ENCODE results near the gene DNAJC15. TPM values are rescaled to one million over a fixed set of nuclear protein-coding genes. Genes with fewer than 3 reads are reported as not detected.
"Not testable (repeated sequence)": the region's sequence is repeated elsewhere in the genome, so short reads cannot be mapped to it uniquely, and the experiment has no call there.

Gene DNAJC15
- total RNA-seq, 2 donors from 2014 or later = 29.7 to 46.9 TPM

- Mint-ChIP-seq H3K4me3 (no peak overlapping the region), H3K36me3 (ENCODE audit: low read depth) (peaks cover 16% of the 10 kb centered on the region), H3K4me1 (peaks cover 59% of the 10 kb centered on the region), H3K9me3 (peaks cover 2% of the 10 kb centered on the region), H3K27me3 (ENCODE audit: insufficient read depth) (no peaks in the 10 kb centered on the region), H3K27ac (peak overlapping the region; percentile 93)
- H3K27ac ChIP-seq (ENCODE audit: low read depth, low read length) = peak overlapping the region; percentile 30
- peaks cover under 1% of the 10 kb centered on the region for H3K9me3 ChIP-seq (ENCODE audit: control insufficient read depth, low read length)
- WGBS, 2 experiments (ENCODE audit: insufficient coverage in 1 of 2, insufficient read length in 1 of 2) = 47% methylated on average over 1 of the region's 1 CpG; no CpG with 5 or more reads in 1 of the 2 experiments
- TF ChIP-seq CTCF (conservative IDR thresholded peaks at IDR 0.05) = no peak
- H3K4me3 ChIP-seq (ENCODE audit: low read length) = peak overlapping the region; percentile 100
- H3K36me3 ChIP-seq (ENCODE audit: control insufficient read depth, insufficient read depth, low read length) = peaks cover 40% of the 10 kb centered on the region
- H3K27me3 ChIP-seq (ENCODE audit: control insufficient read depth, insufficient read depth, low read length, poor library complexity, severe bottlenecking) = no peaks in the 10 kb centered on the region
- H3K4me1 ChIP-seq (ENCODE audit: control insufficient read depth, insufficient read depth, low read length) = no peaks in the 10 kb centered on the region
- DNase-seq = peak; percentile 65
- peak overlapping the region; percentile 100 for H3K9ac ChIP-seq (ENCODE audit: extremely low read depth, low read length, poor library complexity, severe bottlenecking)
These were observed 34.9 kb downstream of the DNAJC15 start for GRCh38 chr13:43058318-43058674.

GRCh38 chr13:43058831-43059230, 35.4 kb downstream of the DNAJC15 start:
- H3K27me3 ChIP-seq (ENCODE audit: control insufficient read depth, insufficient read depth, low read length, poor library complexity, severe bottlenecking) = no peaks in the 10 kb centered on the region
- Mint-ChIP-seq H3K4me3 (no peak overlapping the region), H3K9me3 (peaks cover 2% of the 10 kb centered on the region), H3K27ac (peak overlapping the region; percentile 93), H3K4me1 (peaks cover 61% of the 10 kb centered on the region), H3K27me3 (ENCODE audit: insufficient read depth) (no peaks in the 10 kb centered on the region), H3K36me3 (ENCODE audit: low read depth) (peaks cover 18% of the 10 kb centered on the region)
- H3K9ac ChIP-seq (ENCODE audit: extremely low read depth, low read length, poor library complexity, severe bottlenecking) = peak overlapping the region; percentile 100
- DNase-seq = no peak
- WGBS, 2 experiments (ENCODE audit: insufficient coverage in 1 of 2, insufficient read length in 1 of 2) = 71 to 86% methylated on average over 1 to 6 of the region's 6 CpGs
- H3K36me3 ChIP-seq (ENCODE audit: control insufficient read depth, insufficient read depth, low read length) = peaks cover 45% of the 10 kb centered on the region
- H3K4me1 ChIP-seq (ENCODE audit: control insufficient read depth, insufficient read depth, low read length) = peaks cover 1% of the 10 kb centered on the region
- H3K27ac ChIP-seq (ENCODE audit: low read depth, low read length) = no peak overlapping the region
- peak overlapping the region; percentile 100 for H3K4me3 ChIP-seq (ENCODE audit: low read length)
- H3K9me3 ChIP-seq (ENCODE audit: control insufficient read depth, low read length) = no peaks in the 10 kb centered on the region
- no peak for TF ChIP-seq CTCF (conservative IDR thresholded peaks at IDR 0.05)

GRCh38 chr13:43059779-43060178, 36.4 kb downstream of the DNAJC15 start:
- H3K27me3 ChIP-seq (ENCODE audit: control insufficient read depth, insufficient read depth, low read length, poor library complexity, severe bottlenecking); H3K4me1 ChIP-seq (ENCODE audit: control insufficient read depth, insufficient read depth, low read length); H3K27me3 Mint-ChIP-seq (ENCODE audit: insufficient read depth); H3K9me3 ChIP-seq (ENCODE audit: control insufficient read depth, low read length); DNase-seq; H3K27ac ChIP-seq (ENCODE audit: low read depth, low read length); H3K9me3 Mint-ChIP-seq: not testable (repeated sequence)
- Mint-ChIP-seq H3K4me1 (peaks cover 68% of the 10 kb centered on the region), H3K27ac (peak overlapping the region; percentile 88), H3K36me3 (ENCODE audit: low read depth) (peaks cover 23% of the 10 kb centered on the region), H3K4me3 (peak overlapping the region; percentile 24)
- Histone ChIP-seq H3K36me3 (ENCODE audit: control insufficient read depth, insufficient read depth, low read length) (peaks cover 55% of the 10 kb centered on the region), H3K9ac (ENCODE audit: extremely low read depth, low read length, poor library complexity, severe bottlenecking) (peak overlapping the region; percentile 100), H3K4me3 (ENCODE audit: low read length) (peak overlapping the region; percentile 100)
- WGBS, 2 experiments (ENCODE audit: insufficient coverage in 1 of 2, insufficient read length in 1 of 2) = 91 to 93% methylated on average over 5 to 7 of the region's 7 CpGs

- H3K4me1 Mint-ChIP-seq = peaks cover 68% of the 10 kb centered on the region
- H3K27ac Mint-ChIP-seq = peak overlapping the region; percentile 88
- not testable (repeated sequence) for H3K9me3 Mint-ChIP-seq
These were observed 37.4 kb downstream of the DNAJC15 start for GRCh38 chr13:43060806-43061205.

More at GRCh38 chr13:43060806-43061205, 37.4 kb downstream of the DNAJC15 start:
- peak; percentile 63 for DNase-seq
- WGBS, 2 experiments (ENCODE audit: insufficient coverage in 1 of 2, insufficient read length in 1 of 2) = 56 to 85% methylated on average over 3 to 4 of the region's 4 CpGs
- H3K27me3 Mint-ChIP-seq (ENCODE audit: insufficient read depth); H3K9me3 ChIP-seq (ENCODE audit: control insufficient read depth, low read length); H3K27me3 ChIP-seq (ENCODE audit: control insufficient read depth, insufficient read depth, low read length, poor library complexity, severe bottlenecking); H3K27ac ChIP-seq (ENCODE audit: low read depth, low read length); H3K4me1 ChIP-seq (ENCODE audit: control insufficient read depth, insufficient read depth, low read length): not testable (repeated sequence)
- Histone ChIP-seq H3K36me3 (ENCODE audit: control insufficient read depth, insufficient read depth, low read length) (peaks cover 65% of the 10 kb centered on the region), H3K4me3 (ENCODE audit: low read length) (peak overlapping the region; percentile 100), H3K9ac (ENCODE audit: extremely low read depth, low read length, poor library complexity, severe bottlenecking) (peak overlapping the region; percentile 100)
- peak overlapping the region; percentile 24 for H3K4me3 Mint-ChIP-seq
- H3K36me3 Mint-ChIP-seq (ENCODE audit: low read depth) = peaks cover 26% of the 10 kb centered on the region

All from endodermal cell (in vitro differentiated cells).